ENCODE measurements around the gene ABCB8.

Gene ABCB8

DNA sequence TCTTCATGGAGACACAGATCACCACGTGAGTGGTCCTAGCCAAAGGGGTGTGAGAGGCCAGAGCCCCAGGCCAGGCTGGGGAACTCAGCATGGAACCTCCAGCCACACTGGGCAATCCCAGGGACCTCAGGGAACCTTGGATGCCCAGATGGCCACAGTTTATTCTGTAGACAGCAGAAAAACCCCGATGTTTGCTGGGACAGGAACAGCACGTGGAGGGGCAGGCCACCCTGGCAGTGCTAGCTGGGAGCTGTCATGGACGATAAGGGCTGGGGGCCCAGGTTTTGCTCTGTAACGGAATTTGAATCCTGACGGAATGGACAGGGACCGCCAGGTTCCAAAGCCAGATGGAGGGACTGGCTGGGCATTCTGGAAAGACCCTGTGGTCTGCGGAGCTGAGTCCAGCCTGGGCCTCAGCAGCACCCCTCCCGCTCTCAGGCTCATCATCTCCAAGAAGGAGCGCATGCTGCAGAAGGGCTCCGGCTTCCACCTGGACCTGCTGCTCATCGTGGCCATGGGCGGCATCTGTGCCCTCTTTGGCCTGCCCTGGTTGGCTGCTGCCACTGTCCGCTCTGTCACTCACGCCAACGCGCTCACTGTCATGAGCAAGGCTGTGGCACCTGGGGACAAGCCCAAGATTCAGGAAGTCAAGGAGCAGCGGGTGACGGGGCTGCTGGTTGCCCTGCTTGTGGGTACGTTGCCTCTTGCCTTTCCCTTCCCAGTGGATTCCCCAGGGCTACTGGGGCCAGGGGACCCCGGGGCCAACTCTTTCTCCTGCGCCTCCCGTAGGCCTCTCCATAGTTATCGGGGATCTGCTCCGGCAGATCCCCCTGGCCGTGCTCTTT, 46.8 kb downstream of the ABCB8 start:
- no peak for DNase-seq (ENCODE audit: low read depth)

DNA sequence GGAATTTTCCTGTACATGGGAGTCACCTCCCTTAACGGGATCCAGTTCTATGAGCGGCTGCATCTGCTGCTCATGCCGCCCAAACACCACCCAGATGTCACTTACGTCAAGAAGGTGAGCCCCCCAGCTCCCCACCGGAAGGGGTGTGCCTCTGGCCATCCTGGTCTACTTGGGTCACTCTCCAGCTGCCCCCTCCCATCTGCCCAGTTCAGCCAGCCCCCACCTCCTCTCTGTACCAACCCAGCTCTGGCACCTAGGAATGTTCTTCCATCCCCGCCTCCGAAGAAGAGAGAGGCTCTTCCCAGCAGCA, 47.4 kb downstream of the ABCB8 start:
- no peak for DNase-seq (ENCODE audit: low read depth)

DNA sequence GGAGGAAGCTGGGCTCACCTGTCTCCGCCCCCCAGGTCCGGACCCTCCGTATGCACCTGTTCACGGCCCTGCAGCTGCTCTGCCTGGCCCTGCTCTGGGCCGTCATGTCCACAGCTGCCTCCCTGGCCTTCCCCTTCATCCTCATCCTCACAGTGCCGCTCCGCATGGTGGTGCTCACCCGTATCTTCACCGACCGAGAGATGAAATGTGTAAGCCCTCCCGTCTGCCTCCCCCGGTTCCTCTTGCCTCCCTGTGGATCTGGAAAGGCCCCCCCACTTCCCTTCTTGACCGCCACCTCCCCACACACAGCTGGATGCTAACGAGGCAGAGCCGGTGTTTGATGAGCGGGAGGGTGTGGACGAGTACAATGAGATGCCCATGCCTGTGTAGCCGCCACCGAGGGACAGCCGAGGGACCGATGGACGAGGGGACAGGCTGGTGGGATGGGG, 47.8 kb downstream of the ABCB8 start:
- DNase-seq (ENCODE audit: low read depth): no peak

DNA sequence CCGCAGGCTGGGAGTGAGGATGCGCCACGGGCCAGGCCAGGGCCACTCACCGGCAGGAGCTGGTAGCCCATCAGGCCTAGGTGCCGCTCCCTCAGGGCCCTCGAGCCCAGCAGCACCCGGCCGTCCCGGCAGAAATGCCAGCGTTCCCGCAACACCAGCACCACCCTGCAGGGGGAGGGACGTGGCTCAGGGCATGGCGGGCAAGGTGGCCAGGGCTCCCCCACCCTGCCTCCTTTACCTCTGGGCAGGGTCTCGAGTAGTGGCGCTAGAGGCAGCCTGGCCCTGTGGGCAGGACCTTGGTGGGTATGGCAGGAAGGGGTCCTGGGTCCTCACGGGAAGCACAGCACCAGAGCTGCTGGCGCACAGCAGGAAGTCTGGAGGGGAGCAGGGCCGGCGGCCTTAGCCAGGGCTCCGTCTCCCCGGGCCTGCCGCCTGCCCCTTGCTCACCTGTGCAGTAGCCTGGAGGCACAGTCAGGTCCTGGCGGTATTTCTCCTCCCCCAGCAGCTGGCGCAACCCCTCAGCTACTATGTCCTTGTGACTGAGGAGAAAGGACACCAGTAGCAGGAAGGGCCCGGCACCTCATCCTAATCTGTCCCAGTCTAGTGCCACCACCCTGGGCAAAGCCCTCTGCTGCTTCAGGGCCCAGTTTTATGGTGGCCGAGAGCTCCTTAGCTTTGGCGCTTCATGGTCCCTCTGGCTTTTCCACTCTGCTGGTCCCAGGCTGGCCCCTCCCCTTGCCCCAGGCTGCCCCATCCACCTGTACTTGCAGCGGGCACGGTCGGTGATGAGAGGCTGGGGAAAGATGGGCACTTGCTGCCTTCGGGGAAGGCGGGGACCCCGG, 48.8 kb downstream of the ABCB8 start:
- no peak for DNase-seq (ENCODE audit: low read depth)

DNA sequence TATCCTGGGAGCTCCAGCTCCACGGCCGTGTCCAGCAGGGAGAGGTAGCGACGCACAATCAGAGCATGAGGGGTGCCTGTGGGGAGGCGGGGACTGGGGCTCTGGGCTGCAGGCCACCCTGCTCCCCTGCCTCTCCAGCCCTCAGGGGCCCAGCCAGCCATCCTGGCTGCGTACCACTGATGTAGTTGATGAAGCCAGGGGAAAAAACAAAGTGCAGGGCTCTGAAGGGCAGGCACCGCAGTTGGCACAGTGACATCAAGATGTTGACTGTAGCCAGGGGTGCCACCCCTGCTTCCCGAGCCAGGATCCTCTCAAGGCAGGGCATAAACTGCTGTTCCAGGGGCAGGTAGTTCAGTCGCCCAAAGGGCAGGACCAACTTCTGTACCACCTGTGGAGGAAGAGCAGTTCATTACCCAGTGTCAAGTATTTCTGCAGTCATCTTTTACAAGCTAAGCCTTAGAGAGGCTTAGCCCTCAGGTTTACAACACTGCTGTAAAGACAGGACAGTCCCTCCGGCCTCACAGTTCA, 49.5 kb downstream of the ABCB8 start:
- no peak for DNase-seq (ENCODE audit: low read depth)

DNA sequence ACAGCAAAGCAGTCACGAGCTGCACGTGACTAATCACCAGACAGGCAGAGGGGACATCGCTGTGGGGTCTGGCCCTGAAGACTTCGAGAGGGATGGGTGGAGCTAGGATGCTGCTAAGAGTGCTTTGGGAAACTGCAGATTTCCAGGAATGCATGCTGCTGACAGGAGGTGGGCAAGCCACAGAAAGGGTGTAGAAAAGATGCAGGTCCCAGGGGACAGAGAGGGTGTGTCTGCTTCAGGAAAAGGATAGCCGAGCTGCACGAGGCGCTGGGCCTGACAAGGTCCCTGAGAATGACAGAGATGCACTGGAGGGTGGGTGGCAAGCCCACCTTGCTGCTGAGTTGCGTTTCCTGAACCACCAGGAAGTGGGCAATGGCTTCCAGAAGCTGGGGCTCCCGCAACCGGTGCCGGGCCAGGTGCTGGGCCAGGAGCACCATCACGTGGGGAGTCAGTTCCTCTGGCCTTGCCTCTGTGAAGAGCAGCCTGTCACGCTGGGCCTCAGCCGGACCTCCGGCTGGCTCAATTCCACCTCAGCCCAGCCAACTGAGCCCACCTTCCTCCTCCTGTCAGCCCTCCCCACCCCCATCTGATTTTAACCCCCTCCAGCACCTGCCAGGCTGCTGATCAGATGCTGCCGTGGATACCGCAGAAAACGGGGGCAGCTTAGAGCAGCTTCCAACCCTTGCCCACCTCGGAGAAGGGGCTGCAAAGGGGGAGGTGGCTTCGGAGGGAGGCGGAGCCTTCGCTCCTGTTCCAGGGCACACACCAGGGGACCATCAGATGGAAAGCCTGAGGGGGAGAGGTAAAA, 50.2 kb downstream of the ABCB8 start:
- no peak for DNase-seq (ENCODE audit: low read depth)

DNA sequence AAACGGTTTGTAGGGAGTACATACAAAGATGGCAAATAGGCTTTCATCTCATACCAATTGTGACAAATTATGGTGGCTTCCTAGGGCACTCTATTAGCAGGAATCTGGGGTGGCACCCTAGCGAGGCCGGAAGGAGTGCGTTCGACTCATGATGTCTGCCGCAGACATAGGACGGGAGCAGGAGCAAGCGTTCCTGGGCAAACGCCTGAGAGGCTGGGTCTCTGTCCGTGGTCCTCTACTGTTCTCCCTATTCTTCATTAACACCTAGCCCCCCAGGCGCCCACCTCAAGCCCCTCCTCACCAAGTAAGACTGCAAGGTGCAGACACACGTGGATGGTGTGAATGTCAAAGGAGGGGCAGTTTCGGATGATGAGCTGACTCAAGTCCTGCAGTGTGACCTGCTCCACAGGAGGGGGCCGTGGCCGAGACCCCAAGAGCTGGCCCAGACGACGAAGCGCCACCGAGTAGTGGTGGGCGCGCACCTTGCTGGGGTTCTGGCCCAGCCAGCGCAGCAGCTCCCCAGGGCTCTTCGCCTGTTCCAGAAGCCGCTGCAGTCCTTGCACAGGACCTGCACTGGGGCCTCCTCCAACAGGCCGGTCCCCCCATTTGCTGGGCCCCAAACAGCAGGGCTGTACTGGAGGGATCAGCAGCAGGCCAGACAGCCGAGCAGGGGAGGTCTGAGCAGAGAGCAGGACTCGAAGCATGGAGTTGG, 51.1 kb downstream of the ABCB8 start:
- no peak for DNase-seq (ENCODE audit: low read depth)

DNA sequence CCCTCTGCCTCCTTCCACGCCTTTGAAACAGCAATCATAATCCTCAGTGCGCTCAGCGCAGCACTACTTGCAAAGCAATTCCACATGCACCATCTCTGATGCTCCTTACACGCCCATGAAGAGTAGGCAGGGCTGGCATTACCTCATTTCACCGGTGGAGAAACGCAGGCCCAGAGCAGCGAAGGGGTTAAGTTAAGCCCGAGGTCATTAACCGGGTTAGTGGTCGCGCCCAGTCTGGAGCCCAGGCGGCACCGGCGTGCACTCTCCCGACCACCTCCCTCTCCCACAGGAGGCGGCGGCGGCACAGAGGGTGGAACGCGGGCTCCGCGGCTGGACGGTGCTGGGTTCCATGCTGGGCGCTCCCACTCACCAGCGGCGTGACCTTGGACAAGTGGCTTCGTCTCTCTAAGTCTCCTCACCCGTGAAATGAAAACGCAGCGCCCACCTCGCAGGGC, 51.8 kb downstream of the ABCB8 start:
- no peak for DNase-seq (ENCODE audit: low read depth)

DNA sequence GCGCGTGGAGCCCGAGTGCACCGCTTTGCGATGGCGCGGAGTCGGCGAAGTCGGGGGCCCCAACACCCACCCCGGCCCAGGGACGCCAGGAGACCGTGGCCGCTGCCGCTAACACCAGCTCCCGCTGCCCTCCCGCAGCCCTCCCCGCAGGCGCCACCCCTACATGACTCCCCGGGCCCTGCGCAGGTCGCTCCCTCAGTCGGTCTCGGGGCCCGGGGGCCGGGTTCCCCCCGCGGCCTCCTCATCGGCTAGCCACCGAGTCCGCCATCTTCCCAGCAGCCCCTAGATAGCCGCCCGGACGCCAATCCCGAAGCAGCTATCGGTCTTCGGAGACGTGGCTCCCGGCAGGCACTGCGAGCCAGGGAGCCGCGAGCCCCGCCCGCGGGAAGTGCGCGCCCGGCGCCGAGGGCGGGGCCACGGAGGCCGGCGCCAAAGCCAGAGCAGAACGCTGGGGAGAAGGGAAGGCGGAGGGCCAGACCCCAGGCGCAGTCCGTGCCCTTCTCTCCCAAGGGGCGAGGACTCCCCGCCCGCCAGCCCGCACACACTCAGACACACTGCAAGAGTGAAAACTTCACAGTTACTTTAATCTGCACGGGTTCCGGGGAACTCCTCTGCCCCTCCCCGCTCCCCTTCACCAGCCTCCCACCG, 52.4 kb downstream of the ABCB8 start, which contains the start of gene FASTK:
Gene FASTK (minus strand): TSS at position 288 of the 648 bp plus-strand sequence. CDS start 43 bp downstream, at position 245.
- DNase-seq (ENCODE audit: low read depth): peak; percentile 67

DNA sequence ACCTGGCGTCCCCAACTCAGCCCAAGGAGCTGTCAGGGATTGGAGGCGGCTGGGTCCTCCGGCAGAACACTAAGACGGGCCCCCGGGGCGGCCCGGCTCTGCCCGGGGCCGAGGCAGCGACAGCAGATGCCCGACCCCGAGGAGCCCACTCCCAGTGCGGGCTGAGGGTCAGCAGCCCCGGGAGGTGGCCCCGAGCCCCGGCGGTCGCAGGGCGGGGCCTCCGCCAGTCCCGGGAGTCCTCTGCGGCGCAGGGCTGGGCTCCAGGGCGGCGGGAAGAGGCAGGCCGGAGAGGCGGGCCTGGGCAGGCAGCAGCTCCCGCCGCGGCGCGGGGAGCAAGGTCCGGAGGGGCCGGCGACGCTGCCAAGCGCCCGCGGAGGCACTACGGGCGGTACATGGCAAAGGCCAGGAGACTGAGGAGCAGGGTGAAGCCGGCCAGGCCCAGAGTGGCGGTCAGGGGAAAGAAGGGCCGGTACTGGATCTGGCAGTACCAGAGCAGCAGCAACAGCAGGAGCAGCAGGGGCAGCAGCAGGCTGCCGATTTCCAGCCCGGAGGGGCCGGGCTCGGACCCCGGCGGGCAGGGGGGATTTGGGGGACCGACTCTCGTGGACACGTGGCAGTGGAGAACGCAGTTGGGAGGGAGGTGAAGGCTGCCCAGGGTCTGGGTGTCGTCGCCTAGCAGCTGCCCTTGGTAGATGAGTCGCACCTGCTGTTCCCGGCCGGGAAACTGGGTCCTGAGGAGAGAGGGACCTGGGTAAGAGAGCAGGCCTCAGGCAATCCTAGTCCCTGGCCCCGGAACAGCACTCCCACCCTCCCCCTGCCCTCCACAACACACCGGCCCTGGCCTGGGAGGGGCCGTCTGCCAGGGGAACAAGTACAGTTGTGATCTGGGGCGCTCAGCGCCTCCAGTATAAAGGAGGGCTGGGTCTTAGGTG, 53.2 kb downstream of the ABCB8 start:
- DNase-seq (ENCODE audit: low read depth): no peak

DNA sequence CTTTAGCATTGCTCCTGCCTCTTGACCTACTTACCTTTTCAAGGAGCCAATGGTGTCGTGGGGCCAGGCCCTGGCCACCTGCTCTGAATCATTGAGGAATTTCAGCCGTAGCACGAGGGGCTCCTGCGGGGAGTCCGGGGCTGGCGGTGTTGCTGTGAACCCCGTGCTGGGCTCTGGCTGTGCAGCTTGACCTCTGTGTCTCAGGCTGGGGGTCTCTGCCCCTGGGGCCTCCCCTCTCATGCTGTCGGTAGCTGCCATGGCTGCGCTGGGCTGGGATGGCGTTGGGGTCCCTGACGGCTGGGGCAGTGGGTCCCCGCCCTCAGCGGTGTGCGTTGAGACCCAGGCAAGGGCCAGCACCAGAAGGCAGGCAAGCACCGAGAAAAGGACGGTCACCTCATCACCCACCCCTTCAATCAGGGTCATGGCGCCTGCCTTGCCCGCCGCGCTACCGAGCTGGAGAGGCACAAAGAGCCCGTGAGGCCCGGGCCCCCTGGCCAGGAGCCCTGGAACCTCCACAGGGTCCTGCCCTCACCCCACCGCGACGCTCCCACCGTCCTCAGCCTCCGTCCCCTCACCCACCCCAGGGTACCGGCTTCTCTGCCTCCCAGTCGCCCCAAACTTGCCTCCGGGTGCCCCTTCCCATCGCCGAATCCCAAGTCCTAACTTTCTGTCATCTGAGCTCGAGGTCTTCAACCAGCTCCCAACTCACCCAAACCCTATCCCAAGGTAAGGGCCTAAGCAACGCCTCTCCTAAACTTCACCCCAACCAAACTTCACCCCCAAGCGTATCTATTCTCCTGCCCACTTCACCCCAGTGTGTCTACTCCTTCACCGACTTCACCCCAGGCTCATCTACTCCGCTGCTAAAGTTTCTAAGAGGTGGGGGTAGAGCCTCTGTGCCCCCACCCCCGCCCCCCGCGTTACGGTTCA, 54.2 kb downstream of the ABCB8 start:
- DNase-seq (ENCODE audit: low read depth): no peak

DNA sequence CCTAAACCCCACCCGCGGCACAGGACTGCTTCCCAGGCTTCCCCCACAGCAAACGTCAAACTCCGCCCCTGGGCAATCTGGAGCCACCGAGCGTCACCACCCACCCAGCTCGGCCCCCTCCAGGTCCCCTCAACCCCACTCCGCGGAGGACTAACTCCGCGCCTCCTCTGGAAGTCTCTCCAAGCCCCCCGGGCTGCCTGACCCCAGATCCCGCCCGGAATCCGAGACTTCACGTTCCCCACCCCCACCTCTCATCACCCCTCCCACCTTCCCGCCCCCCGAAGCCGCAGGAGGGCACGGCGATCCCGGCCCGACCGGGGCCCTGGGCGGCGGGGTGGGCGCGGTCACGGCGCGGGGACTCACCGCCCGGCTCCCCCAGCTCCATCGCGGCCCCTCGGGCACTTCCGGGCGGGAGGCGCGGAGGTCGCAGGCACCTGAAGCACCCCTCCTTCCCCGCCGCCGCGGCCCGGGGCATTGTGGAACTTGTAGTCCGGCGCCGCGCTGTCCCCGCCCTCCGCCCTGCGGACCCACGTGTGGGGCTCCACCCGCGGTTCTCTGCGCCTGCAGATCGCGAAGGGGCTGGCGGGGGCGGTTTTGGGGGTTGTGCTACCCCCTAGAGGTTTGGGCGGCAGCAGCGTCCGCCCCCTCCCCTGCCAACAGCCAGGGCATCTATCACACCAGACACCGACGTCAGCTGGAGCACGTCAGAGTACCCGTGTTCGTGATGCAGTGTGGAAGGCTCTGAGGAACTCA, 55.0 kb downstream of the ABCB8 start, which contains the start of gene TMUB1:
Gene TMUB1 (minus strand): TSS at position 423 of the 753 bp plus-strand sequence. CDS start 930 bp downstream, outside the sequence.
- DNase-seq (ENCODE audit: low read depth): peak; percentile 61

DNA sequence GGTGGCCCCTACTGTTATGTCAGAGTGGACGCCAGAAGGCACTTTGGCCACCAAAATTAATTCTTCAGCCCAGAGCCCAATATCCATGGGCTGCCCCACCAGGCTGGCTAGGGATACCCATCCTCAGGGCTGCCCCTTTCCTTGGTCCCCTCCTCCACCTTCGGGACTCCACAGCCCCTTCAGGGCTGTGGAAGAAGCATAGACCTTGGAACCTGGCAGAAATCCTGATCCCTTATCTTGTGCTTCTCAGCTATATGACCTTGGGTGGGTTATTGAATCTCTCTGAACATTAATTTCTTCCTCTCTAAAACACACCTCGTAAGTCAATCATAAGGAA, 55.5 kb downstream of the ABCB8 start:
- no peak for DNase-seq (ENCODE audit: low read depth)

DNA sequence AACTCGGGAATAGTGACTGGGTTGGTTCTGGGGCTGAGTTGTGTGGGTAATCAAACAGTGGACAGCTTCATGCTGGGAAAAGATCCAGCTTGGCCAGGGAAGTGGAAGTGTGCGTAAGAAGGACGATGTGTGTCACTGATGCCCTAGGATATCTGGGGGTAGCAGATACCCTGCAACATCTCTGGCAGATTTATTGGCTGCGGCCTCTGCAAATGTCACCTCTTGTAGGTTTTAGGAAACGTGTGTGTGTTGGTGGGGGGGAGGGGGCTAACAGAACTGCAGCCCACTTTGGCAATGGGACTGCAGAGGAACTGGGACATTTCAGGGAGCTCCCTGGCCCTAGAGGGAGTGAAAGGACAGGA, 57.1 kb downstream of the ABCB8 start:
- DNase-seq (ENCODE audit: low read depth): no peak

DNA sequence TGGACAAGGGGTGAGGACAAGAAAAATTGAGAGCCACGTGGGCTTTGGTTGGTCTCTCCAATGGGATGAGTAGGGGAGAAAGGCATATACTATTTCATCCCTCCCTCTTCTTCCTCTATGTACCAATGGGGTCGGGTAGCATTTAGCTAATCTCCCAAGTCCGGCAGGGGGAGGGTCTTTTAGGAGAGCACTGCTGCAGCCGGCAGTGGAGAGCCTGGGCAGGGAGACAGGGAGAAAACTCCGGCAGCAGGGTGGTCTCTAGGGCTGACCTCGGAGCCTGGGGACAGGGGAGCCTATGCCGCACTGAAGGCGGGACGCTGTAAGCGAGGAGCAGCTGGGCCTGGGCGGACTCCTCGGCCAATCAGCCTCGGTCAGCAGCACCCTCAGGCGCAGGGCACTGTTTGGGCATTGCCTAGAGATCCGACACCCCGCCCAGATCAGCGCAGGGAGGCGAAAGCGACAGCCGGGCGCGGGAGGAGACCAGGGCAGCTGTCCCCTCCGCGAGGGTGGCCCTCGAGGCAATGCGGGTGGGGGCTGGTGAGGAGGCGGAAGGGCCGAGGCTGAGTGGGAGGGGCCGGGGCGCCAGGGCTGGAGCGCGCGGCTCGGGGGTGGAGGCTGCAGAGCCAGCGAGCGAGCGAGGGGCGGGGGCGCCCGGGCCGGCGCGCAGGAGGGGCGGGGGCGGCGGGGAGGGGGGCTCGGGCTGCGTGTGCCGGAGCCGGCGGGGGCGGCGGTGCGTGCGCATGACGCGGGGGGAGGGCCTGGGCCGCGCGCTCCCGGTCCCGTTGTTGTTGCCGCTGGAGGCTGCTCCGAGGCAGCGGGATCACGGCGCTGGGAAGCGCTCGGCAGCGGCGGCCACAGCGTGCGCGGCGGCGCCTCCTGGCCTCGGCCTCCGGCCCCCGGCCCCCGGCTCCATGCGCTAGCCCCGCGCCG, 57.7 kb downstream of the ABCB8 start, which contains the start of gene AGAP3:
Gene AGAP3 (plus strand): TSS at position 785 of the 930 bp plus-strand sequence. CDS start 267 bp downstream, outside the sequence.
- DNase-seq (ENCODE audit: low read depth): no peak

DNA sequence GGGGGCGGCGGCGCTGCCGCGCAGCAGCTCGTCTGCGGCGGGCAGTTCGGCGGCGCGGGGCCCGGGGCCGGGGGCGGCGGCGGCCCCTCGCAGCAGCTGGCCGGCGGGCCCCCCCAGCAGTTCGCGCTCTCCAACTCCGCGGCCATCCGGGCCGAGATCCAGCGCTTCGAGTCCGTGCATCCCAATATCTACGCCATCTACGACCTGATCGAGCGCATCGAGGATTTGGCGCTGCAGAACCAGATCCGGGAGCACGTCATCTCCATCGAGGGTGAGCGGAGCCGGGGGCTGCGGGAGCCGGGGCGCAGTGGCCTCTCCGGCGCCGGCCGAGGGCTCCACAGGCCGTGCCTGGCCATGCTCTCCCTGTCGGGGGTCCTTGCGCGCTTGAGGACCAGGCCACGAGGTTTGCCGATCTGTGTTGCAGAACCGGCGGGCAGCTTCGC, 58.6 kb downstream of the ABCB8 start:
- no peak for DNase-seq (ENCODE audit: low read depth)
